ENCODE data around the gene PCID2.

PCID2 gene

DNA sequence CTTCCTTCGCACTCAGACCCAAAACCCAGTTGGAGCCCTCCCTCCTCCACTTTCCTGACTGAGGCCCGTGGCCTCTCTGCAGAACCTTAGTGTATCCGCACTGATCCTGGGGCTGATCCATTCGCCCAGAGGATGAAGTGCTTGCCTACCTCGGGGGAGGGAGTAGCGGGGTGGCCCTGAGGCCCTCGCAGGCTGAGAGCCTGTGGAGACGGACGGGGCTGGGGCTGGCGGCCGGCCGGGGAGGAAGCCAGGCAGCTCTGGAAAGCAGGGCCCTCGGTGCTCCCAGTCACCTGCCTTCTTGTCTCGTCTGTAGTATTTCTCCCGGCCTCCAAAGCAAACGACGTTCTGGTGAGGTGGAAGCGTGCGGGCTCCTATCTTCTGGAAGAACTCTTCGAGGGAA lies 48.8 kb downstream of the PCID2 start:
- H3K79me2 ChIP-seq (ENCODE audit: low read length), result no peaks in the 10 kb centered on the region
- no peak overlapping the region for H2AFZ ChIP-seq (ENCODE audit: low read depth, low read length)
- H3K27me3 ChIP-seq (ENCODE audit: low read depth, low read length), result peaks cover 15% of the 10 kb centered on the region
- H3K4me2 ChIP-seq (ENCODE audit: low read length), result no peak overlapping the region
- H4K20me1 ChIP-seq (ENCODE audit: insufficient read depth, low read length), result no peaks in the 10 kb centered on the region
- H3K36me3 ChIP-seq (replicated peaks; ENCODE audit: low read depth, low read length), result no peaks in the 10 kb centered on the region
- TF ChIP-seq, protein P1, sequence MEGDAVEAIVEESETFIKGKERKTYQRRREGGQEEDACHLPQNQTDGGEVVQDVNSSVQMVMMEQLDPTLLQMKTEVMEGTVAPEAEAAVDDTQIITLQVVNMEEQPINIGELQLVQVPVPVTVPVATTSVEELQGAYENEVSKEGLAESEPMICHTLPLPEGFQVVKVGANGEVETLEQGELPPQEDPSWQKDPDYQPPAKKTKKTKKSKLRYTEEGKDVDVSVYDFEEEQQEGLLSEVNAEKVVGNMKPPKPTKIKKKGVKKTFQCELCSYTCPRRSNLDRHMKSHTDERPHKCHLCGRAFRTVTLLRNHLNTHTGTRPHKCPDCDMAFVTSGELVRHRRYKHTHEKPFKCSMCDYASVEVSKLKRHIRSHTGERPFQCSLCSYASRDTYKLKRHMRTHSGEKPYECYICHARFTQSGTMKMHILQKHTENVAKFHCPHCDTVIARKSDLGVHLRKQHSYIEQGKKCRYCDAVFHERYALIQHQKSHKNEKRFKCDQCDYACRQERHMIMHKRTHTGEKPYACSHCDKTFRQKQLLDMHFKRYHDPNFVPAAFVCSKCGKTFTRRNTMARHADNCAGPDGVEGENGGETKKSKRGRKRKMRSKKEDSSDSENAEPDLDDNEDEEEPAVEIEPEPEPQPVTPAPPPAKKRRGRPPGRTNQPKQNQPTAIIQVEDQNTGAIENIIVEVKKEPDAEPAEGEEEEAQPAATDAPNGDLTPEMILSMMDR (IDR thresholded peaks at IDR 0.05; ENCODE audit: low read depth, low read length), result no peak
- no peak for TF ChIP-seq EZH2phosphoT487 (IDR thresholded peaks at IDR 0.05; ENCODE audit: low read depth)
- peaks cover 10% of the 10 kb centered on the region for H3K4me1 ChIP-seq (ENCODE audit: low read length)
- H3K4me3 ChIP-seq (ENCODE audit: low read length), result no peak overlapping the region
- no peak overlapping the region for H3K9ac ChIP-seq (ENCODE audit: low read length)
- H3K27ac ChIP-seq (ENCODE audit: low read length), result no peak overlapping the region
- H3K9me3 ChIP-seq (ENCODE audit: insufficient read depth, low read length), result 0 out of 2 replicates have a peak, but pooled peaks cover 11% of the 10 kb centered on the region

- Histone ChIP-seq H3K9ac (ENCODE audit: low read length) (no peak overlapping the region), H2AFZ (ENCODE audit: low read depth, low read length) (no peak overlapping the region)
- TF ChIP-seq EZH2phosphoT487 (IDR thresholded peaks at IDR 0.05; ENCODE audit: low read depth), result no peak
- TF ChIP-seq, protein P1 (IDR thresholded peaks at IDR 0.05; ENCODE audit: low read depth, low read length), result no peak
Observed at GRCh38 chr13:113158946-113159345, 49.5 kb downstream of the PCID2 start.

GRCh38 chr13:113157929-113158747 lies 50.3 kb downstream of the PCID2 start, which contains the start of gene PROZ:
TSS of gene PROZ (plus strand) at chr13:113158648. CDS start at chr13:113158661, 13 bp downstream.
- H2AFZ ChIP-seq (ENCODE audit: low read depth, low read length), result no peak within 1 kb of the TSS
- no peaks in the 10 kb centered on the region for H3K36me3 ChIP-seq (replicated peaks; ENCODE audit: low read depth, low read length)
- no peak for TF ChIP-seq EZH2phosphoT487 (IDR thresholded peaks at IDR 0.05; ENCODE audit: low read depth)
- TF ChIP-seq, protein P1 (IDR thresholded peaks at IDR 0.05; ENCODE audit: low read depth, low read length), result no peak
- no peak within 1 kb of the TSS for H3K9ac ChIP-seq (ENCODE audit: low read length)
- H3K4me3 ChIP-seq (ENCODE audit: low read length), result no peak within 1 kb of the TSS
- peaks cover 15% of the 10 kb centered on the region for H3K27me3 ChIP-seq (ENCODE audit: low read depth, low read length)
- no peaks in the 10 kb centered on the region for H4K20me1 ChIP-seq (ENCODE audit: insufficient read depth, low read length)
- no peak within 1 kb of the TSS for H3K4me2 ChIP-seq (ENCODE audit: low read length)
- 0 out of 2 replicates have a peak, but pooled peaks cover 11% of the 10 kb centered on the region for H3K9me3 ChIP-seq (ENCODE audit: insufficient read depth, low read length)
- H3K4me1 ChIP-seq (ENCODE audit: low read length), result peaks cover 15% of the 10 kb centered on the region
- no peak within 1 kb of the TSS for H3K27ac ChIP-seq (ENCODE audit: low read length)
- H3K79me2 ChIP-seq (ENCODE audit: low read length), result no peaks in the 10 kb centered on the region

More at GRCh38 chr13:113158946-113159345, 49.5 kb downstream of the PCID2 start:
- no peaks in the 10 kb centered on the region for H3K36me3 ChIP-seq (replicated peaks; ENCODE audit: low read depth, low read length)
- no peaks in the 10 kb centered on the region for H4K20me1 ChIP-seq (ENCODE audit: insufficient read depth, low read length)
- no peaks in the 10 kb centered on the region for H3K79me2 ChIP-seq (ENCODE audit: low read length)
- H3K9me3 ChIP-seq (ENCODE audit: insufficient read depth, low read length), result 0 out of 2 replicates have a peak, but pooled peaks cover 11% of the 10 kb centered on the region
- H3K4me1 ChIP-seq (ENCODE audit: low read length), result peaks cover 13% of the 10 kb centered on the region
- peaks cover 15% of the 10 kb centered on the region for H3K27me3 ChIP-seq (ENCODE audit: low read depth, low read length)
- H3K27ac ChIP-seq (ENCODE audit: low read length), result no peak overlapping the region
- H3K4me3 ChIP-seq (ENCODE audit: low read length), result no peak overlapping the region
- H3K4me2 ChIP-seq (ENCODE audit: low read length), result no peak overlapping the region

DNA sequence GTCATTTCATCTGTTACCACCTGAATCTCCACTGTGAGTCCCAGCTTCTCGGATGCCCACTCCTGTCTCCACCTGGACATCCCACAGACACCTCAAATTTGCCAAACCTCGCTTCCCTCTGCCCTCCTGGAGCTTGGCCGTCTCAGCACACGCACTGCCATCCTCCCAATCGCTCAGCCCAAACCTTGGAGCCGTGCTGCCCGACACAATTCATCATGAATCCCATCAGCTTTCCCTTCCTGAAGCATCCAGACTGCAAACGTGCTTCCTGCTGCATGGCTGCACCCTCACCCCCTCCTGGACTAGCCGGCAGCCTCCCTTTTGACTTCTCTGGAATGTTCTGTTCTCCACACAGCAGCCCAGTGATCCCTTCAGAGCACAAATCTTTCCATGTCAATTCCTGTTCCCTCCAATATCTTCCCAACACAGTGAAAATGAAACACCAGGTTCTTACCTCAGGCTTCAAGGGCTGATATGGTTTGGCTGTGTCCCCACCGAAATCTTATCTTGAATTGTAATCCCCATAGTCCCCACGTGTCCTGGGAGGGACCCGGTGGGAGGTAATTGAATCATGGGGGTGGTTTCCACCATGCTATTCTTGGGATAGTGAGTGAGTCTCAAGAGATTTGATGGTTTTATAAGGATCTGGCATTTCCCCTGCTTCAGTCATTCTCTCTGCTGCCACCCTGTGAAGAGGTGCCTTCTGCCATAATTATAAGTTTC lies 51.1 kb downstream of the PCID2 start:
- H2AFZ ChIP-seq (ENCODE audit: low read depth, low read length), result no peak overlapping the region
- 0 out of 2 replicates have a peak, but pooled peaks cover 11% of the 10 kb centered on the region for H3K9me3 ChIP-seq (ENCODE audit: insufficient read depth, low read length)
- no peak for TF ChIP-seq EZH2phosphoT487 (IDR thresholded peaks at IDR 0.05; ENCODE audit: low read depth)
- TF ChIP-seq, protein P1 (IDR thresholded peaks at IDR 0.05; ENCODE audit: low read depth, low read length), result no peak
- H3K4me1 ChIP-seq (ENCODE audit: low read length), result peaks cover 10% of the 10 kb centered on the region
- H3K4me3 ChIP-seq (ENCODE audit: low read length), result no peak overlapping the region
- H3K36me3 ChIP-seq (replicated peaks; ENCODE audit: low read depth, low read length), result no peaks in the 10 kb centered on the region
- H3K4me2 ChIP-seq (ENCODE audit: low read length), result no peak overlapping the region
- no peaks in the 10 kb centered on the region for H4K20me1 ChIP-seq (ENCODE audit: insufficient read depth, low read length)
- no peak overlapping the region for H3K9ac ChIP-seq (ENCODE audit: low read length)
- H3K79me2 ChIP-seq (ENCODE audit: low read length), result no peaks in the 10 kb centered on the region
- H3K27me3 ChIP-seq (ENCODE audit: low read depth, low read length), result peaks cover 15% of the 10 kb centered on the region
- no peak overlapping the region for H3K27ac ChIP-seq (ENCODE audit: low read length)
